HCT116 (cell line): ENCODE results near the gene KCNH6. TPM values are rescaled to one million over a fixed set of nuclear protein-coding genes. Genes with fewer than 3 reads are reported as not detected.

ENCODE experiments used
- ATAC-seq: fragments of 200-7000 bp; cut with Tn5 transposase; 2 replicates; pipeline ENCODE4 v1.9.1; 2020; ENCODE audit warnings: mild to moderate bottlenecking, moderate library complexity
- BruUV-seq: library from RNA; stranded (reverse); fragments of 400-500 nt; replicated peaks from 2 replicates; lab custom pipeline; 2021; lab: Mats Ljungman, UMichigan
- CTCF ChIA-PET: fragments of 300-600 bp; sonication (Branson Sonifier 250); formaldehyde crosslinking; loops from one replicate; lab custom pipeline; 2021; ENCODE audit warnings: antibody characterized with exemption; lab: Charles Lee
- POLR2A ChIA-PET: fragments of 300-600, 350-600 bp; sonication (Branson Sonifier 250); formaldehyde crosslinking; loops from one replicate; lab custom pipeline; 2021; ENCODE audit warnings: antibody characterized with exemption; lab: Charles Lee
- RAD21 ChIA-PET, 2 experiments: fragments of 300-600 bp; sonication (Branson Sonifier 250); formaldehyde crosslinking; loops; one replicate each; lab custom pipeline; 2023; ENCODE audit warnings: low total read pairs in 2 of 2; ENCODE audit not compliant: uncharacterized antibody in 2 of 2, unreplicated experiment in 2 of 2, low non-redundant PET in 1 of 2; lab: Charles Lee
- DNase-seq: peaks from one replicate; pipeline ENCODE4 v3.0.0-alpha.2; 2010; ENCODE audit warnings: low read depth, low spot score
- H2AFZ ChIP-seq: fragments of 200-600 bp; shearing (Covaris generic), sonication (generic); 2 replicates; pipeline ENCODE4 v1.6.1; 2017; ENCODE audit warnings: low read depth, mixed run types, mixed read lengths, antibody characterized with exemption, low read length; ENCODE audit not compliant: poor library complexity, severe bottlenecking
- H3K27ac ChIP-seq: 2 replicates; pipeline ENCODE4 v1.5.1; 2012; ENCODE audit warnings: low read depth, low read length
- H3K27me3 ChIP-seq: fragments of 200-600 bp; sonication (generic); 2 replicates; pipeline ENCODE4 v1.6.1; 2016; ENCODE audit warnings: mixed run types, low read length, mixed read lengths; ENCODE audit not compliant: insufficient read depth
- H3K36me3 ChIP-seq, 2 experiments: fragments of 200-500 bp in 1 of 2; fragments of 200-600 bp in 1 of 2; sonication (Bioruptor generic) in 1 of 2; sonication (generic) in 1 of 2; 2 replicates each; pipeline versions ENCODE4 v1.5.1 to v1.6.1; 2014 to 2016; ENCODE audit warnings: low read length in 2 of 2, inconsistent platforms in 1 of 2, mixed read lengths in 1 of 2, mixed run types in 1 of 2; ENCODE audit not compliant: insufficient read depth in 2 of 2, control insufficient read depth in 1 of 2
- H3K4me1 ChIP-seq, 2 experiments: fragments of 200-600 bp in 1 of 2; sonication (generic) in 1 of 2; 2 replicates each; pipeline versions ENCODE4 v1.5.1 to v1.6.1; 2012 to 2017; ENCODE audit warnings: low read length in 2 of 2, inconsistent platforms in 1 of 2, mild to moderate bottlenecking in 1 of 2, mixed read lengths in 1 of 2, mixed run types in 1 of 2, moderate library complexity in 1 of 2; ENCODE audit not compliant: insufficient read depth in 2 of 2, control insufficient read depth in 1 of 2
- H3K4me2 ChIP-seq: fragments of 200-600 bp; sonication (generic); 2 replicates; pipeline ENCODE4 v1.6.1; 2017; ENCODE audit warnings: mixed run types, low read length, mixed read lengths
- H3K4me3 ChIP-seq, 2 experiments: fragments of 200-600 bp in 1 of 2; sonication (generic) in 1 of 2; replicated peaks in 1 of 2; 2 replicates each; pipeline ENCODE4 v1.5.1; 2011 to 2016; ENCODE audit warnings: low read length in 2 of 2, control low read depth in 1 of 2, low read depth in 1 of 2, mild to moderate bottlenecking in 1 of 2, mixed read lengths in 1 of 2, mixed run types in 1 of 2
- H3K79me2 ChIP-seq: fragments of 200-600 bp; sonication (generic); 2 replicates; pipeline ENCODE4 v1.6.1; 2017; ENCODE audit warnings: mild to moderate bottlenecking, mixed run types, low read length, moderate library complexity, mixed read lengths; ENCODE audit not compliant: insufficient read depth
- H3K9ac ChIP-seq: fragments of 200-600 bp; sonication (generic); 2 replicates; pipeline ENCODE4 v1.6.1; 2016; ENCODE audit warnings: low read length, mixed read lengths
- H3K9me2 ChIP-seq: fragments of 200-600 bp; sonication (generic), shearing (Covaris generic); 2 replicates; pipeline ENCODE4 v1.6.1; 2017; ENCODE audit warnings: mixed run types, mild to moderate bottlenecking, moderate library complexity; ENCODE audit not compliant: insufficient read depth
- H3K9me3 ChIP-seq, 2 experiments: fragments of 200-500 bp in 1 of 2; fragments of 200-600 bp in 1 of 2; sonication (Bioruptor generic) in 1 of 2; sonication (generic) in 1 of 2; 2 replicates each; pipeline ENCODE4 v1.6.1; 2014 to 2017; ENCODE audit warnings: low read length in 2 of 2, mixed read lengths in 2 of 2, inconsistent platforms in 1 of 2, low read depth in 1 of 2, mild to moderate bottlenecking in 1 of 2, mixed run types in 1 of 2, moderate library complexity in 1 of 2; ENCODE audit not compliant: control insufficient read depth in 1 of 2, insufficient read depth in 1 of 2
- H4K20me1 ChIP-seq: fragments of 200-600 bp; sonication (generic), shearing (Covaris generic); 2 replicates; pipeline ENCODE4 v1.6.1; 2017; ENCODE audit warnings: mixed run types, mild to moderate bottlenecking, moderate library complexity; ENCODE audit not compliant: insufficient read depth
- CEBPB ChIP-seq: IDR thresholded peaks from 2 replicates; pipeline ENCODE4 v1.6.1; 2012; ENCODE audit warnings: low read depth
- CTCF ChIP-seq, 3 experiments: fragments of 200-600 bp in 1 of 3; sonication (generic) in 1 of 3; IDR thresholded peaks in 2 of 3; conservative IDR thresholded peaks in 1 of 3; 2 replicates each; pipeline ENCODE4 v1.5.1; 2012 to 2017; ENCODE audit warnings: low read depth in 2 of 3, low read length in 2 of 3, antibody characterized with exemption in 1 of 3, borderline replicate concordance in 1 of 3, control low read depth in 1 of 3, mild to moderate bottlenecking in 1 of 3, mixed read lengths in 1 of 3, mixed run types in 1 of 3, moderate library complexity in 1 of 3; ENCODE audit not compliant: insufficient read depth in 1 of 3
- EGR1 ChIP-seq: IDR thresholded peaks from 2 replicates; pipeline ENCODE4 v1.6.1; 2012; ENCODE audit warnings: low read depth
- EZH2phosphoT487 ChIP-seq: fragments of 200-600 bp; IDR thresholded peaks from 2 replicates; pipeline ENCODE4 v1.6.1; 2018; ENCODE audit warnings: antibody characterized with exemption, borderline replicate concordance
- MAX ChIP-seq: IDR thresholded peaks from 2 replicates; pipeline ENCODE4 v1.6.1; 2012
- POLR2A ChIP-seq: IDR thresholded peaks from 2 replicates; pipeline ENCODE4 v1.7.0; 2011; ENCODE audit warnings: borderline replicate concordance; ENCODE audit not compliant: insufficient read depth, insufficient read length; ENCODE audit errors: extremely low read depth
- POLR2AphosphoS5 ChIP-seq: IDR thresholded peaks from 2 replicates; pipeline ENCODE4 v1.6.1; 2011; ENCODE audit warnings: mild to moderate bottlenecking, low read depth, low read length, moderate library complexity
- SIN3A ChIP-seq: IDR thresholded peaks from 2 replicates; pipeline ENCODE4 v1.6.1; 2012; ENCODE audit warnings: low read depth
- SP1 ChIP-seq: IDR thresholded peaks from 2 replicates; pipeline ENCODE4 v1.6.1; 2012; ENCODE audit warnings: low read depth
- SRF ChIP-seq: IDR thresholded peaks from 2 replicates; pipeline ENCODE4 v1.6.1; 2012; ENCODE audit warnings: low read depth
- TCF7L2 ChIP-seq: IDR thresholded peaks from 2 replicates; pipeline ENCODE4 v1.7.0; 2011; ENCODE audit warnings: borderline replicate concordance, inconsistent platforms; ENCODE audit not compliant: insufficient read depth, insufficient read length; ENCODE audit errors: extremely low read depth
- YY1 ChIP-seq: IDR thresholded peaks from 2 replicates; pipeline ENCODE4 v1.6.1; 2011; ENCODE audit warnings: low read length, low read depth, moderate library complexity, mild to moderate bottlenecking; ENCODE audit not compliant: insufficient replicate concordance; ENCODE audit errors: extremely low read depth
- ZNF274 ChIP-seq: fragments of 200-500 bp; sonication (Bioruptor generic); IDR thresholded peaks from 2 replicates; pipeline ENCODE4 v1.6.1; 2014; ENCODE audit warnings: mild to moderate bottlenecking, low read depth, low read length, inconsistent platforms
- intact Hi-C: fragments of 100-400 bp; cut with micrococcal nuclease; formaldehyde crosslinking; loops from 2 replicates; pipeline ENCODE4 v1.10.0; 2022
- total RNA-seq: library from RNA; stranded (reverse); gene quantifications from one replicate; pipeline ENCODE4 v1.2.1, GENCODE V29; 2021; ENCODE audit not compliant: unreplicated experiment

KCNH6 gene
- total RNA-seq, 1 experiment from 2014 or later = not detected

GRCh38 chr17:63561819-63562218 is 38.7 kb downstream of the KCNH6 start:
- ChIA-PET RAD21 (no interaction called here), CTCF (no interaction called here), POLR2A (no interaction called here)
- peaks cover 88% of the 10 kb centered on the region for H3K79me2 ChIP-seq
- no peaks in the 10 kb centered on the region for H3K36me3 ChIP-seq
- BruUV-seq = no TSS peak
- no peak overlapping the region for H3K4me2 ChIP-seq
- H3K4me3 ChIP-seq = no peak overlapping the region
- no peak overlapping the region for H3K9ac ChIP-seq
- no peaks in the 10 kb centered on the region for H3K27me3 ChIP-seq
- ATAC-seq (no peak), DNase-seq (no peak)
- H3K9me3 ChIP-seq = no peaks in the 10 kb centered on the region
- no peaks in the 10 kb centered on the region for H3K9me2 ChIP-seq
- H4K20me1 ChIP-seq = no peaks in the 10 kb centered on the region; the same call in 1 of the 2 replicates
- TF ChIP-seq MAX = no peak
- no peak for TF ChIP-seq EGR1
- TF ChIP-seq YY1 = no peak
- no peaks in the 10 kb centered on the region for H3K4me1 ChIP-seq
- intact Hi-C loops = no loop called here
- H2AFZ ChIP-seq = no peak overlapping the region
- H3K27ac ChIP-seq = no peak overlapping the region

- H3K4me1 ChIP-seq = no peaks in the 10 kb centered on the region
- H3K9ac ChIP-seq = no peak overlapping the region
- no peak overlapping the region for H2AFZ ChIP-seq
- peaks cover 84% of the 10 kb centered on the region for H3K79me2 ChIP-seq
- H3K9me2 ChIP-seq = no peaks in the 10 kb centered on the region
- H3K9me3 ChIP-seq = no peaks in the 10 kb centered on the region
- H3K27ac ChIP-seq = no peak overlapping the region
- intact Hi-C loops = no loop called here
- TF ChIP-seq EZH2phosphoT487 (no peak), ZNF274 (no peak), SP1 (no peak), YY1 (no peak), POLR2A (no peak), EGR1 (no peak), MAX (no peak), CTCF (IDR thresholded peaks at IDR 0.05 in 2 of 3, conservative IDR thresholded peaks at IDR 0.05 in 1 of 3; ENCODE audit: borderline replicate concordance in 1 of 3, insufficient read depth in 1 of 3, low read depth in 2 of 3, low read length in 2 of 3) (no peak), SIN3A (no peak), SRF (no peak), POLR2AphosphoS5 (no peak), CEBPB (no peak), TCF7L2 (no peak)
- no TSS peak for BruUV-seq
- CTCF ChIA-PET = no interaction called here
- DNase-seq (no peak), ATAC-seq (no peak)
- H4K20me1 ChIP-seq = no peaks in the 10 kb centered on the region; the same call in 1 of the 2 replicates
- RAD21 ChIA-PET = no interaction called here
- no peak overlapping the region for H3K4me2 ChIP-seq
- H3K27me3 ChIP-seq = no peaks in the 10 kb centered on the region
- no peak overlapping the region for H3K4me3 ChIP-seq
- POLR2A ChIA-PET = no interaction called here
- no peaks in the 10 kb centered on the region for H3K36me3 ChIP-seq
Observed at GRCh38 chr17:63563339-63563738, 40.2 kb downstream of the KCNH6 start.
